WTC11 (cell line): ENCODE results near the gene CDK5R2. TPM values are rescaled to one million over a fixed set of nuclear protein-coding genes. Genes with fewer than 3 reads are reported as not detected.

Source experiments
- ATAC-seq: fragments of 200-7000 bp; cut with Tn5 transposase; 2 replicates; pipeline ENCODE4 v1.10.0; 2021; ENCODE audit warnings: mild to moderate bottlenecking, moderate library complexity
- CTCF ChIA-PET: fragments of 300-600 bp; sonication (Branson Sonifier 250); formaldehyde crosslinking; loops from one replicate; lab custom pipeline; 2021; ENCODE audit warnings: antibody characterized with exemption; lab: Charles Lee
- POLR2A ChIA-PET: fragments of 350-600 bp; sonication (Branson Sonifier 250); formaldehyde crosslinking; loops from one replicate; lab custom pipeline; 2021; ENCODE audit warnings: antibody characterized with exemption; lab: Charles Lee
- DNase-seq: peaks from one replicate; pipeline ENCODE4 v3.0.0; 2021; ENCODE audit warnings: low spot score
- H3K27ac Mint-ChIP-seq: 2 replicates; pipeline ENCODE4 v1.8.0; 2021; ENCODE audit warnings: mixed read lengths
- H3K27me3 Mint-ChIP-seq: 2 replicates; pipeline ENCODE4 v1.8.0; 2021; ENCODE audit warnings: low read depth, mild to moderate bottlenecking, moderate library complexity, mixed read lengths
- H3K36me3 Mint-ChIP-seq: 2 replicates; pipeline ENCODE4 v1.8.0; 2021; ENCODE audit warnings: mixed read lengths
- H3K4me1 Mint-ChIP-seq: 2 replicates; pipeline ENCODE4 v1.8.0; 2022; ENCODE audit warnings: mixed read lengths
- H3K4me3 Mint-ChIP-seq: 2 replicates; pipeline ENCODE4 v1.8.0; 2021; ENCODE audit warnings: mild to moderate bottlenecking, moderate library complexity, mixed read lengths
- H3K9me3 Mint-ChIP-seq: 2 replicates; pipeline ENCODE4 v1.8.0; 2021; ENCODE audit warnings: mixed read lengths
- ARID4B ChIP-seq: sonication (generic); formaldehyde crosslinking; IDR thresholded peaks from 2 replicates; pipeline ENCODE4 v1.8.0; 2023; ENCODE audit warnings: missing genetic modification reagents, mild to moderate bottlenecking, borderline replicate concordance
- ATF6 ChIP-seq: sonication (generic); formaldehyde crosslinking; IDR thresholded peaks from 2 replicates; pipeline ENCODE4 v1.8.1; 2023; ENCODE audit warnings: mild to moderate bottlenecking, missing genetic modification reagents
- E2F1 ChIP-seq: sonication (generic); formaldehyde crosslinking; IDR thresholded peaks from 2 replicates; pipeline ENCODE4 v1.8.0; 2022; ENCODE audit warnings: mild to moderate bottlenecking, missing genetic modification reagents
- EMX1 ChIP-seq: fragments of 250-450 bp; sonication (Bioruptor Pico); IDR thresholded peaks from 2 replicates; pipeline ENCODE4 v1.8.0; 2021; ENCODE audit warnings: mild to moderate bottlenecking
- FOXP1 ChIP-seq: sonication (generic); formaldehyde crosslinking; IDR thresholded peaks from 2 replicates; pipeline ENCODE4 v1.8.0; 2022; ENCODE audit warnings: missing genetic modification reagents, mild to moderate bottlenecking, moderate library complexity, borderline replicate concordance
- GABPB1 ChIP-seq: sonication (generic); formaldehyde crosslinking; IDR thresholded peaks from 2 replicates; pipeline ENCODE4 v1.8.1; 2023; ENCODE audit warnings: mild to moderate bottlenecking, missing genetic modification reagents
- GRHL2 ChIP-seq: fragments of 250-450 bp; sonication (Bioruptor Pico); IDR thresholded peaks from 2 replicates; pipeline ENCODE4 v1.8.0; 2022; ENCODE audit warnings: mild to moderate bottlenecking, moderate library complexity; ENCODE audit not compliant: insufficient replicate concordance, severe bottlenecking
- IRF1 ChIP-seq: sonication (generic); formaldehyde crosslinking; IDR thresholded peaks from 2 replicates; pipeline ENCODE4 v1.8.0; 2023; ENCODE audit warnings: missing genetic modification reagents
- JAZF1 ChIP-seq: fragments of 250-450 bp; sonication (Bioruptor Pico); IDR thresholded peaks from 2 replicates; pipeline ENCODE4 v1.9.0; 2021; ENCODE audit warnings: moderate library complexity, mild to moderate bottlenecking, inconsistent platforms
- KAT7 ChIP-seq: sonication (generic); formaldehyde crosslinking; IDR thresholded peaks from 2 replicates; pipeline ENCODE4 v1.8.1; 2023; ENCODE audit warnings: missing genetic modification reagents, mild to moderate bottlenecking, borderline replicate concordance
- NFATC4 ChIP-seq: fragments of 250-450 bp; sonication (Bioruptor Pico); IDR thresholded peaks from 2 replicates; pipeline ENCODE4 v1.9.0; 2021; ENCODE audit warnings: mild to moderate bottlenecking
- NFYB ChIP-seq: sonication (generic); formaldehyde crosslinking; conservative IDR thresholded peaks from 2 replicates; pipeline ENCODE4 v1.8.0; 2022; ENCODE audit warnings: low read depth, missing genetic modification reagents
- PRRX2 ChIP-seq: fragments of 250-450 bp; sonication (Bioruptor Pico); IDR thresholded peaks from 2 replicates; pipeline ENCODE4 v1.8.0; 2021; ENCODE audit warnings: mild to moderate bottlenecking
- STAT6 ChIP-seq: sonication (generic); formaldehyde crosslinking; conservative IDR thresholded peaks from 2 replicates; pipeline ENCODE4 v1.8.1; 2023; ENCODE audit warnings: mild to moderate bottlenecking, low read depth, missing genetic modification reagents, moderate library complexity
- TEAD1 ChIP-seq: sonication (generic); formaldehyde crosslinking; IDR thresholded peaks from 2 replicates; pipeline ENCODE4 v1.8.0; 2022; ENCODE audit warnings: mild to moderate bottlenecking, missing genetic modification reagents
- ZNF416 ChIP-seq: fragments of 250-450 bp; sonication (Bioruptor Pico); IDR thresholded peaks from 2 replicates; pipeline ENCODE4 v1.9.0; 2021; ENCODE audit warnings: mild to moderate bottlenecking, inconsistent platforms
- ZNF423 ChIP-seq: fragments of 250-450 bp; sonication (Bioruptor Pico); IDR thresholded peaks from 2 replicates; pipeline ENCODE4 v2.1.2; 2022; ENCODE audit warnings: mild to moderate bottlenecking, moderate library complexity
- total RNA-seq: library from RNA; stranded (reverse); gene quantifications from 3 replicates; pipeline ENCODE4 v1.2.3, GENCODE V29; 2021
- TF ChIP-seq, protein P1 (sequence below): fragments of 250-450 bp; sonication (Bioruptor Pico); IDR thresholded peaks from 2 replicates; pipeline ENCODE4 v1.8.0; 2021; ENCODE audit warnings: mild to moderate bottlenecking
- TF ChIP-seq, protein P2 (sequence below): fragments of 250-450 bp; sonication (Bioruptor Pico); IDR thresholded peaks from 2 replicates; pipeline ENCODE4 v2.1.2; 2022; ENCODE audit warnings: mild to moderate bottlenecking, moderate library complexity

The CDK5R2 gene
- total RNA-seq, 1 experiment from 2014 or later, result 0.26 TPM

DNA sequence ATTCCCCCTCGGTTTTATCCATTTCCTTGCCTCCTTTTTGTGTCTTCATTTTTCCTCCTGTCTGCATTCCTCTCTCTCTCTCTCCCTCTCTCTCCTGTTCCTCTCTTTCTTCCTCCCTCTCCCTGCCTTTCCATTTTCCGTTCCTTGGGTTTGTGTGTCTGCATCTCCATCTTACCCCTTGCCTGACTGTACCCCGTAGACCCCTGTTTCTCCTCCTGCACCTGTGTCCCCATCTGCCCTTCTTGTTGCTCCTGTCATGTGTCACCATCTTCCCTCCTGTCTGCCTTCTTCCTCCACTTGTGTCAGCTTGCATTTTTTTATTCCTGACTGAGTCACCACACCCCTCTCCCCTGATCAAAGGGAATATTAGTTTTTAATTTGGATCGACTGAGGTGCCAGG lies 1.8 kb downstream of the CDK5R2 start:
- no peak overlapping the region for H3K27ac Mint-ChIP-seq
- no peaks in the 10 kb centered on the region for H3K36me3 Mint-ChIP-seq
- ChIA-PET POLR2A (interaction anchor here (1.0 kb wide), 1 partner anchor 69 kb away, joined by 3 read pairs; no protein-coding TSS in a partner anchor), CTCF (interaction anchor here (0.7 to 8.8 kb wide), 5 partner anchors 8 to 85 kb away, joined by 3 to 116 read pairs (median 6); no protein-coding TSS in a partner anchor)
- H3K4me3 Mint-ChIP-seq, result peak overlapping the region; percentile 50
- no peaks in the 10 kb centered on the region for H3K9me3 Mint-ChIP-seq
- peaks cover 87% of the 10 kb centered on the region for H3K27me3 Mint-ChIP-seq
- DNase-seq, result no peak
- TF ChIP-seq NFATC4 (CRISPR knock-in tag), result no peak
- TF ChIP-seq ZNF423, result no peak
- no peak for TF ChIP-seq PRRX2 (CRISPR knock-in tag)
- TF ChIP-seq, protein P1, sequence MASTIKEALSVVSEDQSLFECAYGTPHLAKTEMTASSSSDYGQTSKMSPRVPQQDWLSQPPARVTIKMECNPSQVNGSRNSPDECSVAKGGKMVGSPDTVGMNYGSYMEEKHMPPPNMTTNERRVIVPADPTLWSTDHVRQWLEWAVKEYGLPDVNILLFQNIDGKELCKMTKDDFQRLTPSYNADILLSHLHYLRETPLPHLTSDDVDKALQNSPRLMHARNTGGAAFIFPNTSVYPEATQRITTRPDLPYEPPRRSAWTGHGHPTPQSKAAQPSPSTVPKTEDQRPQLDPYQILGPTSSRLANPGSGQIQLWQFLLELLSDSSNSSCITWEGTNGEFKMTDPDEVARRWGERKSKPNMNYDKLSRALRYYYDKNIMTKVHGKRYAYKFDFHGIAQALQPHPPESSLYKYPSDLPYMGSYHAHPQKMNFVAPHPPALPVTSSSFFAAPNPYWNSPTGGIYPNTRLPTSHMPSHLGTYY, result no peak
- TF ChIP-seq, protein P2, sequence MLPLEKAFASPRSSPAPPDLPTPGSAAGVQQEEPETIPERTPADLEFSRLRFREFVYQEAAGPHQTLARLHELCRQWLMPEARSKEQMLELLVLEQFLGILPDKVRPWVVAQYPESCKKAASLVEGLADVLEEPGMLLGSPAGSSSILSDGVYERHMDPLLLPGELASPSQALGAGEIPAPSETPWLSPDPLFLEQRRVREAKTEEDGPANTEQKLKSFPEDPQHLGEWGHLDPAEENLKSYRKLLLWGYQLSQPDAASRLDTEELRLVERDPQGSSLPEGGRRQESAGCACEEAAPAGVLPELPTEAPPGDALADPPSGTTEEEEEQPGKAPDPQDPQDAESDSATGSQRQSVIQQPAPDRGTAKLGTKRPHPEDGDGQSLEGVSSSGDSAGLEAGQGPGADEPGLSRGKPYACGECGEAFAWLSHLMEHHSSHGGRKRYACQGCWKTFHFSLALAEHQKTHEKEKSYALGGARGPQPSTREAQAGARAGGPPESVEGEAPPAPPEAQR (CRISPR knock-in tag), result no peak
- TF ChIP-seq KAT7, result no peak
- TF ChIP-seq JAZF1, result no peak
- TF ChIP-seq E2F1, result no peak
- no peak for TF ChIP-seq IRF1 (CRISPR knock-in tag)
- no peak for TF ChIP-seq STAT6 (CRISPR knock-in tag)
- no peak for TF ChIP-seq ZNF416 (CRISPR knock-in tag)
- TF ChIP-seq ARID4B (CRISPR knock-in tag), result no peak
- no peak for TF ChIP-seq FOXP1 (CRISPR knock-in tag)
- no peak for TF ChIP-seq EMX1 (CRISPR knock-in tag)
- no peak for TF ChIP-seq TEAD1 (CRISPR knock-in tag)
- no peak for TF ChIP-seq ATF6 (CRISPR knock-in tag)
- no peak for TF ChIP-seq GRHL2 (CRISPR knock-in tag)
- TF ChIP-seq NFYB (CRISPR knock-in tag), result no peak
- no peak for TF ChIP-seq GABPB1 (CRISPR knock-in tag)
- ATAC-seq, result no peak
- peaks cover 31% of the 10 kb centered on the region for H3K4me1 Mint-ChIP-seq
